Ovary (tissue), 9 donors: ENCODE measurements around the gene TRMT2A. TPM values are rescaled to one million over a fixed set of nuclear protein-coding genes. Genes with fewer than 3 reads are reported as not detected.

Experiments
- DNase-seq, 5 donors: peaks; one replicate each; pipeline ENCODE4 v3.0.0-alpha.2; 2019 to 2020
- H3K27ac ChIP-seq, 2 donors: fragments of 200-600 bp; one replicate each; pipeline versions ENCODE4 v1.5.1 to v1.8.0; 2019 to 2022
- H3K27me3 ChIP-seq: fragments of 200-600 bp; one replicate; pipeline ENCODE4 v1.8.0; 2022
- H3K36me3 ChIP-seq: fragments of 200-600 bp; sonication (generic); one replicate; pipeline ENCODE4 v1.5.1; 2019
- H3K4me1 ChIP-seq: one replicate; pipeline ENCODE4 v1.8.1; 2013; ENCODE audit warnings: mild to moderate bottlenecking, moderate library complexity; ENCODE audit not compliant: insufficient read depth
- H3K4me3 ChIP-seq: fragments of 200-600 bp; sonication (generic); one replicate; pipeline ENCODE4 v1.5.1; 2017
- H3K9me3 ChIP-seq, 2 donors: fragments of 200-600 bp in 1 of 2; sonication (generic) in 1 of 2; one replicate each; pipeline versions ENCODE4 v1.5.1 to v1.8.1; 2013 to 2019; ENCODE audit warnings: mild to moderate bottlenecking in 1 of 2, moderate library complexity in 1 of 2
- EP300 ChIP-seq: sonication (generic); formaldehyde crosslinking; IDR thresholded peaks from one replicate; pipeline ENCODE4 v1.6.1; 2017; ENCODE audit warnings: antibody characterized with exemption
- POLR2A ChIP-seq: fragments of 450-650 bp; IDR thresholded peaks from one replicate; pipeline ENCODE4 v1.6.1; 2017; ENCODE audit warnings: antibody characterized with exemption, mild to moderate bottlenecking, moderate library complexity
- WGBS, 3 donors: extraction: QIAGEN DNeasy Blood & Tissue Kit in 1 of 3; methylation state at CpG; one replicate each; pipeline versions ENCODE4 v1.1.5 to v1.1.7; 2013 to 2017; 5-methylcytosine and 5-hydroxymethylcytosine counted together
- intact Hi-C, 4 donors: fragments of 100-400 bp; cut with DNase I; formaldehyde crosslinking; loops; one replicate each; pipeline versions ENCODE4 v1.11.0 to v1.15.1; 2022 to 2023
- polyA plus RNA-seq, 2 donors: library from polyadenylated mRNA; stranded (reverse); fragments of 200-250 nt in 1 of 2; fragments of 350-450 nt in 1 of 2; fragmentation: Illumina TruSeq in 1 of 2; extraction: RNeasy Lipid Tissue Mini Kit (QIAGEN cat#74804) in 1 of 2; gene quantifications; one replicate each; pipeline ENCODE4 v1.2.3, GENCODE V29; 2013 to 2014
- total RNA-seq, 7 donors: library from RNA; depleted of rRNA in 2 of 7; stranded (reverse); fragments of >200 nt in 2 of 7; fragmentation: NEBNext Ultra II Directional in 3 of 7; extraction: Animal tissue kit (Norgen Biotek cat#: 25700) in 3 of 7; gene quantifications; one replicate each; pipeline versions ENCODE4 v1.1.0 to v1.2.4, GENCODE V29; 2016 to 2023
- TF ChIP-seq, protein P1 (sequence below), 3 donors: fragments of 450-650 bp in 2 of 3; fragments of 200-600 bp in 1 of 3; IDR thresholded peaks; one replicate each; pipeline versions ENCODE4 v1.5.1 to v1.8.0; 2016 to 2022; ENCODE audit warnings: antibody characterized with exemption in 3 of 3, mild to moderate bottlenecking in 1 of 3
- donor health status: DM: no; HTN: no; CAD: no; lungs with moderate emphysema.
- donor health status: DM: no; HTN: no; CAD: no.
- donor health status: Bipolar disorder and iron deficiency.
- donor health status: DM: yes; HTN: yes; CAD: no.
- donor health status: DM: no; HTN: no; CAD: no.
- donor health status: DM: yes; HTN: yes; CAD: no.

TRMT2A gene
- total and polyA plus RNA-seq, 9 donors = 2.8 to 59.7 (median 44.6) TPM

DNA sequence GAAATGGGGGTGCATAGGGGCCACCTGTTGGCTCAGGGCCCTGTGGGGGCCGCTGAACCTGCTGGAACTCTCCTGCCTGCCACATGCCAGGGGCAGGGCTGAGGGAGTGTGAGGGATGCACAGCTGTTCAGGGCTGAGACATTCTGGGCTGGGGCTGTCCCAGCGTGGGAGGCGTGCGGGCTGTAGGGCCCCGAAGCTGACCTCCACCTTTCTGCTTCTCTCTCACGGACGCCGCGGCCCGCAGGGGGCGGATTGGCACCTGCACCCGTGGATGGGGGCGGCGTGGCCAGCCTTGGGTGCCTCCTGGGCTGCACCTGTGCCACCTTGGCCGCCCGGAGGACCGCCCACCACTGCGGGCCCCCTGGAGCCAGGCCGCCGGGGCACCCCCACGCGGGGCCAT lies 29.8 kb upstream of the TRMT2A start:
- intact Hi-C loops = no loop called here
- DNase-seq = no peak

DNA sequence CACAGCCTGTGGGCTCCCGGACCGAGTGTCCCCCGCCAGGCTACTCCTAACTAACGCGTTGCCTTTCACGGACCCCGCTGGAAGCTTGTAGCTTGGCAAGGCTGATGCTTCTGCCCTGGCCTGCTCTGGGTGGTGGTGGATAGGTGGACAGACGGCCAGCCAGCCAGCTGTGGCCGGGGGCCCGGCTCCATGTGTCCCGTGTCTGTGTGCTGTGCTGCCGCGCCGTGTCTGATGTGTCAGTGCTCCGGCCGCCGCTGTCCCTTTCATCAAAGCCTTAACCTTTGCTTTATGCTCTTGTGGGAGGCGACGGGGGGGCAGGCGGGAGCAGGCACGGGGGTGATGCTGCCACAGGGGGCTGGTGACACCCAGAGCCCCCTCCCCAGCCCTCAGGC lies 28.8 kb upstream of the TRMT2A start:
- intact Hi-C loops = no loop called here
- DNase-seq = no peak
- Histone ChIP-seq H3K4me1 (no peaks in the 10 kb centered on the region), H3K36me3 (no peaks in the 10 kb centered on the region), H3K4me3 (no peak overlapping the region), H3K9me3 (no peaks in the 10 kb centered on the region), H3K27ac (no peak overlapping the region), H3K27me3 (no peaks in the 10 kb centered on the region)
- WGBS, 3 donors = 81 to 86% (median 82%) methylated on average over 21 of the region's 21 CpGs
- no peak for TF ChIP-seq EP300
- TF ChIP-seq, protein P1, sequence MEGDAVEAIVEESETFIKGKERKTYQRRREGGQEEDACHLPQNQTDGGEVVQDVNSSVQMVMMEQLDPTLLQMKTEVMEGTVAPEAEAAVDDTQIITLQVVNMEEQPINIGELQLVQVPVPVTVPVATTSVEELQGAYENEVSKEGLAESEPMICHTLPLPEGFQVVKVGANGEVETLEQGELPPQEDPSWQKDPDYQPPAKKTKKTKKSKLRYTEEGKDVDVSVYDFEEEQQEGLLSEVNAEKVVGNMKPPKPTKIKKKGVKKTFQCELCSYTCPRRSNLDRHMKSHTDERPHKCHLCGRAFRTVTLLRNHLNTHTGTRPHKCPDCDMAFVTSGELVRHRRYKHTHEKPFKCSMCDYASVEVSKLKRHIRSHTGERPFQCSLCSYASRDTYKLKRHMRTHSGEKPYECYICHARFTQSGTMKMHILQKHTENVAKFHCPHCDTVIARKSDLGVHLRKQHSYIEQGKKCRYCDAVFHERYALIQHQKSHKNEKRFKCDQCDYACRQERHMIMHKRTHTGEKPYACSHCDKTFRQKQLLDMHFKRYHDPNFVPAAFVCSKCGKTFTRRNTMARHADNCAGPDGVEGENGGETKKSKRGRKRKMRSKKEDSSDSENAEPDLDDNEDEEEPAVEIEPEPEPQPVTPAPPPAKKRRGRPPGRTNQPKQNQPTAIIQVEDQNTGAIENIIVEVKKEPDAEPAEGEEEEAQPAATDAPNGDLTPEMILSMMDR (IDR thresholded peaks at IDR 0.05) = no peak
- TF ChIP-seq POLR2A = no peak

More for the DNA sequence above, 29.8 kb upstream of the TRMT2A start:
- Histone ChIP-seq H3K4me3 (no peak overlapping the region), H3K27me3 (no peaks in the 10 kb centered on the region), H3K9me3 (no peaks in the 10 kb centered on the region), H3K4me1 (no peaks in the 10 kb centered on the region), H3K36me3 (no peaks in the 10 kb centered on the region), H3K27ac (no peak overlapping the region)
- TF ChIP-seq, protein P1 (IDR thresholded peaks at IDR 0.05) = no peak
- TF ChIP-seq EP300 (no peak), POLR2A (no peak)
- 52 to 57% (median 54%) methylated on average over 14 to 22 of the region's 22 CpGs for WGBS, 3 donors

DNA sequence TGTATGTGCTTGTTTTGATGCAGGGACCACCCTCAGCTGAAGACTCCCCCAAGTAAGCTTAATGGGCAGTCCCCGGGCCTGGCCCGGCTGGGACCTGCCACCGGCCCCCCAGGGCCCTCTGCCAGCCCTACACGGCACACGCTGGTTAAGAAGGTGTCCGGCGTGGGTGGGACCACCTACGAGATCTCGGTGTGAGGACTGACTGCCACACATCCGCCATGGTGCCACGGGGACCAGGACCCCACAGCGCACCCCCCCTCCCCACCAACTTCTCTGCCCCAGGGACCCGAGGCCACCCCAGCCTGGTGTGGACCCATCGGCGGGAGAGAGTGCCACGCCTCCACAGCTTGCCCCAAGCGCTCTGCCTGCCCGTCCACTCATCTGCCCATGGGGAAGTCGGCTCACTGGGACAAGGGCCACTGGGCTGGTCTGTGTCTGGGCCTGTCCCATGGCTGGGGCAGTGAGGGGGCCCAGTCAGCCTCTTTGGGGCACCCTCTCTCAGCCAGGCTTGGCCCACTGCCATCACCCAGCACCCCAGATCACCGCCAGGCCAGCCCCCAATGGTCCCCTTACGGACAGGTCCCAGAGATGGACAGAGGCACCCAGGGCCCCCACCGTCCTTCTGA lies 28.3 kb upstream of the TRMT2A start:
- Histone ChIP-seq H3K4me1 (no peaks in the 10 kb centered on the region), H3K36me3 (no peaks in the 10 kb centered on the region), H3K4me3 (no peak overlapping the region), H3K9me3 (no peaks in the 10 kb centered on the region), H3K27me3 (no peaks in the 10 kb centered on the region), H3K27ac (no peak overlapping the region)
- intact Hi-C loops = no loop called here
- 87 to 90% (median 89%) methylated on average over 18 to 22 of the region's 22 CpGs for WGBS, 3 donors
- TF ChIP-seq, protein P1 (IDR thresholded peaks at IDR 0.05) = no peak
- TF ChIP-seq POLR2A (no peak), EP300 (no peak)
- no peak for DNase-seq

DNA sequence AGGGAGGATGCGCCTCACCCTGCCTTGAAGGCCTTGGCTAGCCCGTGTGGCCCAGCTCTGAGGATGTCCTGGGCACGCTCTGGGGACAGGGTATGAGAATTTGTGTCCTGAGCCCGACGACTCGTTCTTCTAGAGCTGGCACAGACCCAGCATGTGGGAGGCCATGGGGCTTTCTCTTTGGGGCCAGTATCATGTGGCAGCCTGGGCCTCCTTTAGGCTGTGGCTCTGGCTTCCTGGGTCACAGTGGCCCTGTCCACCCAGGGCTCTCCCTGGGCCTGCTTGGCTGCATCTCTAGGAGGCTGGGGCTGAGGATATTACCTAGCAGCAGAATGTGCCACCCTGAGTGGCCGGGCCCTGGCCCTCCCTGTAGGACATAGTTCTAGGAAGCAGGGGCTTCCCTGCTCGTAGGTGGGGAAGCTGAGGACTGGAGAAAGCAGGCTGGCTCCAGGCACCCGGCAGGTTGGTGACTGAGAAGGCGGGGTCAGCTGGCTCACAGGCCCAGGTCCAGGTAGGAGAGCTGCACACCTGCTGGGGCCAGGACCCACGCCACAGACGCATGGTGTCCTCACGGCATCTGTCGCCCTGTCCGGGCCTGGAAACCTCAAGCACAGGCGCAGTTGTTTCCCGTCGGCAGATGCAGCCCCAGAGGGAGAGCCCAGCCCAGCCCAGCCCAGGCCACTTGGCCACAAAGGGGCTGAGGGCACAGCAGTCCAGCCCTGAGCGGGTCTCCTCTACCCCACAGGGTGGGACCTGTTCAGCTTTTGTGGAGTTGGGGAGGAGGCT lies 27.0 kb upstream of the TRMT2A start:
- no peaks in the 10 kb centered on the region for H3K36me3 ChIP-seq
- TF ChIP-seq EP300 (no peak), POLR2A (no peak)
- TF ChIP-seq, protein P1 (IDR thresholded peaks at IDR 0.05) = no peak
- WGBS, 3 donors = 81 to 84% (median 83%) methylated on average over 17 to 19 of the region's 19 CpGs
- no peak overlapping the region for H3K4me3 ChIP-seq
- H3K9me3 ChIP-seq = no peaks in the 10 kb centered on the region
- no peaks in the 10 kb centered on the region for H3K27me3 ChIP-seq
- no peak for DNase-seq
- intact Hi-C loops = no loop called here
- no peak overlapping the region for H3K27ac ChIP-seq
- no peaks in the 10 kb centered on the region for H3K4me1 ChIP-seq
